ENCODE data around the gene LRCOL1.

The LRCOL1 gene

GRCh38 chr12:132610051-132610759 lies at the start of gene LRCOL1:
TSS of gene LRCOL1 (minus strand) at chr12:132610582. CDS start at chr12:132606251, 4,331 bp downstream.
- DNase-seq (ENCODE audit: extremely low read depth, low read depth) = no peak
- no peak for TF ChIP-seq CTCF (IDR thresholded peaks at IDR 0.05; ENCODE audit: low read depth, low read length)

GRCh38 chr12:132660052-132660451 lies 49.7 kb upstream of the LRCOL1 start:
- no peak for DNase-seq (ENCODE audit: extremely low read depth, low read depth)
- TF ChIP-seq CTCF (IDR thresholded peaks at IDR 0.05; ENCODE audit: low read depth, low read length) = no peak

GRCh38 chr12:132659146-132659545 lies 48.8 kb upstream of the LRCOL1 start:
- no peak for DNase-seq (ENCODE audit: extremely low read depth, low read depth)
- no peak for TF ChIP-seq CTCF (IDR thresholded peaks at IDR 0.05; ENCODE audit: low read depth, low read length)

- DNase-seq (ENCODE audit: extremely low read depth, low read depth) = no peak
- no peak for TF ChIP-seq CTCF (IDR thresholded peaks at IDR 0.05; ENCODE audit: low read depth, low read length)
Measured at GRCh38 chr12:132658149-132658894, 47.9 kb upstream of the LRCOL1 start.

GRCh38 chr12:132657004-132657727 lies 46.8 kb upstream of the LRCOL1 start:
- no peak for TF ChIP-seq CTCF (IDR thresholded peaks at IDR 0.05; ENCODE audit: low read depth, low read length)
- DNase-seq (ENCODE audit: extremely low read depth, low read depth) = no peak

- peak; percentile 7 for DNase-seq (ENCODE audit: extremely low read depth, low read depth)
- no peak for TF ChIP-seq CTCF (IDR thresholded peaks at IDR 0.05; ENCODE audit: low read depth, low read length)
Measured at GRCh38 chr12:132653567-132654290, 43.3 kb upstream of the LRCOL1 start.

Measured in AG09319 (cell line).